ENCODE measurements around the gene STAC.
"Not testable (repeated sequence)": the region's sequence is repeated elsewhere in the genome, so short reads cannot be mapped to it uniquely, and the experiment has no call there.

The STAC gene

DNA sequence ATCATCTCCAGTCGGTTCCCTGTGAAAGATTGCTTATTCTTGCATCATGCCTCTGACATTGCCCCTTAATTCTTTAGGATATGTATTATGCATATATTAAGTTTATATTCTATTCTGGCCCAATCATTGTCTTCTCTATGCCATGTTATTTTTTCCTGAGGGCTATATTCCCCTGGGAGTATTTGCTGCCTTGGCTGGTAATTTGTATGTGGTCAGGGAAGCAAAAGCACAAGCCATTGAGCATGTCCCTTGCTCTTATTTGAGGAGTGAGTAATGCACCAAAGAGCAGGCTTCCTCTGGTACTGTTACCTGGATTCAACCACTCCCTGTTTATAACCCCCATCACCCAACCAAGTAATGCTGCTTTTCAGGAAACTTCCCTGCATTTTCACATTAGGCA lies 36.3 kb downstream of the STAC start:
- no peak for DNase-seq

DNA sequence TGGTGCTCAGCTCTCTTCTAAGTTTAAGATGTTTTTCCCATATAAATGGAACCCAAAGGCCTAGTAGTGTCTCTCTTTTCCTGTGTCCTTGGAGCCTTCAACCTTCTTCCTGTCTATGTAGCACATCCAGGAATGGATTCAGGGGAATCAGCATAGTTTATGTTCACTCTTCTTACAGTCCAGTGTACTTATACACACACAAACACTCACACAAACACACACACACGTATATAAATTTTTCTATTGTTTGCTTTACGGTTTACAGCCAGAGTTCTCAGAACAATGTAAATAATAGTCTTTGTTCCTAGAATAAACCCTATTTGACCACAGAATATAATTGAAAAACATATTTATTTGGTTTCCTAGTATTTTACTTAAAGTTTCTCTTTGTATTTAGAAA lies 36.9 kb downstream of the STAC start:
- no peak for DNase-seq

DNA sequence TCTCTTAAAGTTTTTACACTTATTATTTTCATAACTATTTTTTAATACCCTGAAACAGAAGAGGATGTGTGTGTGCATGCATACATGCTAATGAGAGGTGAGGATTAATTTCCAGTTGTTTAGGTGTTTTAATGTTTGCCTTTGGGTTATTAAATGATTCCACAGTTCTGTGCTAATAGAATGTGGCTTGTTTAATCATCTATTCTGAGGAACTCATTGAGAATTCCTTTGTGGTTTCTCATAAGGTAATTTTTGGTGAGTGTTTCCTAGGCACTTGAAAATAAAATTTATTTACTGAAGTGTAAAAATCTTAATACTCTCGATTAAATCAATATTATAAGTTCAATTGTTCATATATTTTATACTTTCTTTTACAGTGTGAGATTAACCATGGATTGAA lies 38.0 kb downstream of the STAC start:
- DNase-seq = no peak

DNA sequence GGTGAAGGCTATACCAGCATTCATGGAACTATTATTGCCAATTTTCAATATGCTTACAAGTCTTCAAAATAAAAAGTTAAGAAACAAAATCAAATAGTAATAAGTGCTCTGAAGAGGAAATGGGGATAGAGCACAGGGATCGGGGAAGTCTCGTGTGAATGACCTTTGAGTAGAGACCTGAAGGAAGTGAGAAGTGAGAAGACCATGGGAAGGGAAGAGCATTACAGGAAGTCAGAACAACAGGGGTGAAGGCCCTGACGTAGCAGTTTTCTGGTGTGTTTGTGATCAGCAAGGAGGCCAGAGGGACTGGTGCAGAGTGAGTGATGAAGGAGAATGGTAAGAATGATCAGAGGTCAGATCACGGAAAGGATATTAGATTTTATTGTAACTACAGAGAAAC lies 48.1 kb downstream of the STAC start:
- no peak for DNase-seq

DNA sequence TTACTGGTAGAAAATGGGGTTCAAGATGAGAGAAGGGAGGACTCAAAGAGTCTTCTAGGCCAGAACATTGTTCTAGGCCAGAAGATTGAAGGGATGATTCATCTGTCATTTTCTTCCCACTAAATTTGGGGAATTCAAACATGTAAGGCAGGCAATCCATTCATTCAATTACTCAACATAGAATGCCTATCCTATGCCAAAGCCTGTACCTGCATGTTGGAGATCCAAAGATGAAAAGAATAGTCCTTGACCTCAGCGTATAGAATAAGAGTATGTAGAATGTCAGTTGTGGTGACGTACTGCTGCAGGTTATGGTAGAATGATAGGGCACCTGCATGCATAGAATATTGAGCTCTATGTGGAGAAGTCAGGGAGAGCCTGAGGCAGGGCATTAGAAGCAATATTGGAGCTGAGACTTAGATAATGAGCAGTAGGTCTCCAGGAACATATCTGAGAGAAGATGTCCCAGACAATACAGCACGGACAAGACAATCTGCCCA lies 49.7 kb downstream of the STAC start:
- DNase-seq = no peak

DNA sequence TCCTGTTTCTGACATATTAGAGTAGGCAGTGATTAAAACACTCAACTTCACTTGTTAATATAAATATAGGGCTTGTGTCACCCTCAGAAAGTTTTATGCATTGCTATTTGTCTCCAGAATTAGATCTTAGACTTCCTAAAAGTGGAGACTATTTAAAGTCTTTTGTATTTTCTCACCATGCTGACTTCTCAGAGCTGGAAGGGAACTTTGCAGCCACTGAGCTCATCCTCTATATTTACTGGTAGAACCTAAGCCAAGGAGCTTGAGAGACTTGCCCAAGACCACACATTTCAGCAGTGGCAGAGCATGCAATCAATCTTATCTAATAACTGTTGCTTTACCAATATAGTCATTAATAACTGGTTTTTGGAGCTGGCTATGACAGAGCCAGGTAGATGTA lies 53.2 kb downstream of the STAC start:
- no peak for DNase-seq

DNA sequence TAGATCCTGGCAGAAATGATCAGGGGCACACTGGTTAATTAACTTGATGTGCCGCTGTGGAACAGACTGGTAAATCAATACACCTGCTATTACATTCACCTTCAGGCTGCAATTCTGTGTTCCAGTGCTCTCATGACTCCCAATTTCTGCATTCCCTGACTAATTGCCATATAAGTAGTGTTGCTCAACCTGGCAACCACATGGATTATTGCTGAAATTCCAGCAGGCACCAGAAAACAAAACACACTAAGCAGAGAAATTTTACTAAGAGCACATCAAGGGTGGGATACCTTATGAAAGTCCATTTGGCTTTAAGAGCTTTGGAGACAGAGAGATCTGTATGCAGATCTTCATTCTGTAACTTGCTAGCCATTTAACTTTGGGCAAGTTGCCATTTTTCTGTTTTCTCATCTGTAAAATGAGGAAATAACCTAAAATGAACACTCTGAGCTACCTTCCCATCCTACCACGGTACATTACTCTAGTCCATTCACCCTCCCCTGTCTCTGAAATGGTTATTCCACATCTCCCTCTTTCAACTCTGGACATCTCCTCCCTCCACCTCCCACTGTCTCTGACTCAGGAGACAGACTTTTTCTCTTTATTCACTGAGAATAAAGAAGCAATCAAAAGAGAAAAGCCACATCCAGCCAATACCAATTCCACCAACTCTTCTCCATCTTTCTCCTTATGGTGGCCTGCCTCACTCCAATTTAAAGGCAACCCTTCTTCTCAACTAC lies 54.6 kb downstream of the STAC start:
- no peak for DNase-seq

DNA sequence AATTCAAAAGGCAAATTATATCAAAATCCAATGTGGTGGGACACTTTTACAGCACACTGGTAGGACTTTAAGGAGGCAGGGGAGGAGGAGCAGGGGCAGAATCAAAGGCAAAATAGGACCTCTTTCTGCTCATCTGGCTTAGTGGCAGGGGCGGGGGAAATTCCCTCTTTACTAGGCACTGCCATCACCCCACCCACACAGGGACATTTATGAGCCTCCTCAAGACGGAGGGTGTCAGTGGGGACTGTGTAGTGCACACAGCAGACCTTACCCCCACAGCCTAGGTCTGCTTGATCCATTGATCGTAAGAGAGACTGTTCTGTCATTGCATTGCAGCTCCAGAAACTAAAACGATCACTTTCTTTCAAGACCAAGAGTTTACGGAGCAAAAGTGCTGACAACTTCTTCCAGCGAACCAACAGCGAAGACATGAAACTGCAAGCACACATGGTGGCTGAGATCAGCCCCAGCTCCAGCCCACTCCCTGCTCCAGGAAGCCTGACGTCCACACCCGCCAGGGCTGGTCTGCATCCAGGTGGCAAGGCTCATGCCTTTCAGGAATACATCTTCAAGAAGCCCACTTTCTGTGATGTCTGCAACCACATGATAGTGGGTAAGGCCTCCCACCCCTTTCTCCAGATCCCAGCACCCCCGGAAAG lies 62.9 kb downstream of the STAC start:
- no peak for DNase-seq

DNA sequence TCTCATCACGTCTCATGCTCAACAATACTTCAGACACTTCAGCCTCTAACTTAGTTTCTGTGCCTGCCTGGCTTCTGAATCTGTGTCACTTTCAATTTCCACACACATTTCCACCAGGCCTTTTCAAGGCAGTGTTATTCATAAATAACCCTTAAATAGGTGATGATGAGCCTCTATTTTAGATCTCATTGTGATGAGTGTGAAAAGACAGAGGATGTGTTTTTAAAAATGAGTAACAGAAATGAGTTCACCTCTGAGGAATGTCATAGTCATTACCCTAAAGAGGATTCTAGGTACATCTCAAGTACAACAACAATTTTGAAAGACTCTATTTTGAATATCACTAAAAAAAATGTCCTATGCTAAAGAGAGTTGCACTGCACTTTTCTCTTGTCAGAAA lies 64.6 kb downstream of the STAC start:
- no peak for DNase-seq

DNA sequence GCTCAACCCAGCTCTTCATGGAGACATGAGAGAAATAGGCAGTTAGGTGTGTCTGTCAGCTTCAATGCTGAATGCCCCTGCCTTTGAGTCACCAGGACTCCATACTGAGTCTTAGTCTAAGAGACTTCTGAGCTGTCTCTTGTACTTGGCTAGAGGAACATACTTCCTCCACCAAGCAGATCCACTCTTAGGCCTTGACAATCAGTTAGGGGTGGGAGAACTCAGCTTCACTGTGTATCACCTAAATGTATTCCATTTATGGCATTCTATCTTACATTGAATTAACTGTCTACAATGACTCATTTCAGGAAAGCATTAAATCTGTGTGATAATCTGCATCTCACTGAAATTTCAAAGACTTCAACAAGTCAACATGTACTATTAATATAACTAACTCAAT lies 66.0 kb downstream of the STAC start:
- DNase-seq = no peak

DNA sequence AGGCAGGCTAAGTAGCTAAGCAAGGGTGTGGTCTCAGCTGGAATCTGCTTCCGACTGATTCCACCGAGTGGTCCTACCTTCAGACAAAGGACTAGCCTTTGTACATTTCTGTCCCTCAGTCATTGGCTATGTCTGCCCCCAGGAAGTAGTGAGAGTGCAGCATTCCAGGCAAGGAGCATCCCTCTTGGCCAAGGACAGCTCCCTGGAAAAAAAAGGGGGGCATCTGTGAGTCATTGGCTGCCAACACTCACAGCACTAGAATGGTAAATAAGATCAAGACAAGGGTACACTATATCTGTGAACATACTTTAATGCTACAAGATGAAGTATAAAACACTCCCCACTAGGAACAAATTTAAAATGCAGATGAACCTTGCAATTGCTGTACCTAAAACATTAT lies 66.8 kb downstream of the STAC start:
- no peak for DNase-seq

DNA sequence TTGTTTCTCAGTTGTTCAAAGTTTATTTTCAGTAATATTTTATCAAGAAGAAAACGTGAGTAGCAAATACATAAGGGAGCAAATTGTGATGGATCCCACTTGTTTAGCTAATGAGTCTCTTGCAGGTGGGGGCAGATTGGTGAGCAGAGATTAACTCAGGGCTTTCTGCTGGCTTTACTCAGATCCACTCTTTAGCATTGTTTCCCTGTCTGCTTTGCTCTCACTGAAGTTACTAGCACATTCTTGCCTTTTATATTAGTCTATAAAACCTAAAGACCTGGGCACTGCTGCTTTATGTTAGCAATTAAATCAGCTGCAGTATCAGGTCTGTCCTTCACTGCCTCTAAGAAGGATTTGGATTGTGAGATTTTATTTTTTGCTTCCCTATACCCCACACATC lies 71.5 kb downstream of the STAC start:
- DNase-seq = no peak

DNA sequence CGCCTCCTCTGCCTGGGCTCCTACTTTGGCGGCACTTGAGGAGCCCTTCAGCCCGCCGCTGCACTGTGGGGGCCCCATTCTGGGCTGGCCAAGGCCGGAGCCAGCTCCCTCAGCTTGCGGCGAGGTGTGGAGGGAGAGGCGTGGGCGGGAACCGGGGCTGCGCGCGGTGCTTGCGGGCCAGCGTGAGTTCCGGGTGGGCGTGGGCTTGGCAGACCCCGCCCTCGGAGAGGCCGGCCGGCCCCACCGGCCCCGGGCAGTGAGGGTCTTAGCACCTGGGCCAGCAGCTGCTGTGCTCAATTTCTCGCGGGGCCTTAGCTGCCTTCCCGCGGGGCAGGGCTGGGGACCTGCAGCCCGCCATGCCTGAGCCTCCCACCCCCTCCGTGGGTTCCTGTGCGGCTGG lies 72.9 kb downstream of the STAC start:
- not testable (repeated sequence) for DNase-seq

DNA sequence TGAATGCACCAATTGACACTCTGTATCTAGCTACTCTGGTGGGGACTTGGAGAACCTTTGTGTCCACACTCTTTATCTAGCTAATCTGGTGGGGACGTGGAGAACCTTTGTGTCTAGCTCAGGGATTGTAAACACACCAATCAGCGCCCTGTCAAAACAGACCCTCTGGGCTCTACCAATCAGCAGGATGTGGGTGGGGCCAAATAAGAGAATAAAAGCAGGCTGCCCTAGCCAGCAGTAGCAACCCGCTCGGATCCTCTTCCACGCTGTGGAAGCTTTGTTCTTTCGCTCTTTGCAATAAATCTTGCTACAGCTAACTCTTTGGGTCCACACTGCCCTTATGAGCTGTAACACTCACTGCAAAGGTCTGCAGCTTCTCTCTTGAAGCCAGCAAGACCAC lies 73.6 kb downstream of the STAC start:
- DNase-seq = not testable (repeated sequence)

DNA sequence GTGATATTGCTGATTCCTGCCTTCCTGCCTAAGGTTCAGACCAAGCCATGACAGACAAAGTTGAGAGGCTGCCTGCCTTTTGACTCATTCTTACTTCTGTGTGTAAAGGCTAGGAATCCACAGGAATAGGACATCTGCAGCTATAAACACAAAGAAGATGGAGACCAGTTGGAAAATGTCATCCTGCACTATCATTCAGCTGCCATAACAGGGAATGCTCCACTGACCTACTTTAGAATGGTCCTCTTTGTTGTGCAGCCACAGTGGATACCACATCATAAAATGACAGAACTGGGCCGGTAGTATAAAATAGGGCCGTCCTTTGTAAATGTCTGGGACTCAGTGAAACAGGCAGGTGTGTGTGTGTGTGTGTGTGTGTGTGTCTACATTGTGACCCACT lies 75.1 kb downstream of the STAC start:
- no peak for DNase-seq

DNA sequence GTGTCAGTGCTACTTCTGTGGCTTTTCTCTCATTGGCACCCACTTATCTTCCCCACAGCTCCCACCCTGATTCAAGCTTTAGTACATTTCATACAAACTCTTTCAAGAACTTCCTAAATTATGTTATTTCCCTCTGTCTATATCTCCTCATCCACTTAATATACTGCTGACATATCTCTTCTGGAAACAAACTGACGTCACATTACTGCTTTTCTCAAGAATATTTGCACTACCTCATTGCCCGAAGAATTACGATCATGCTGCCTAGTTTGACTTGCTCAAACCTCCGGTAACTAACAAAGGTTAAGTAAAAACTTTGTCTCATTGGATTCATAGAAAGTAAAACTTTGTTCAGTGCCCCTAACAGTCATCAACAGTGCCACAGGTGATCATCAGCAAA lies 76.5 kb downstream of the STAC start:
- no peak for DNase-seq

DNA sequence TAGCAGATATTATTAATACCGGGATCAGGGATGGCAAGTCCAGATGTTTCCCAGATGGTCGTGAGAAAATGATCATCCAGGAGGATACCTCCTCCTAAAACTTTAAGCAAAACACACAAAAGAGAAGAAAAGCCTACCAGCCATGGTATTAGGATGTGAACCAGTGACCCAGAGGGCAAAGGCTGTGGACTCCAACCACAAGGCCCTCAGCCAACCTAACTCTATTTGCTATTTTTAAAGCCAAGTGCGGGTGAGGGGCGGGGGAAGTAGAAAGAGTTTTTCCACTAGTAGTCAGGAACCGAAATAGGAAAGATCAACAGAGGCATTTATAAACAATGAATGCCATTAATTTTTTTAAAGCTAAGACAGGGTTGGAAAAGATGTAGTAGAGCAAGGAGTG lies 77.4 kb downstream of the STAC start:
- DNase-seq = no peak

DNA sequence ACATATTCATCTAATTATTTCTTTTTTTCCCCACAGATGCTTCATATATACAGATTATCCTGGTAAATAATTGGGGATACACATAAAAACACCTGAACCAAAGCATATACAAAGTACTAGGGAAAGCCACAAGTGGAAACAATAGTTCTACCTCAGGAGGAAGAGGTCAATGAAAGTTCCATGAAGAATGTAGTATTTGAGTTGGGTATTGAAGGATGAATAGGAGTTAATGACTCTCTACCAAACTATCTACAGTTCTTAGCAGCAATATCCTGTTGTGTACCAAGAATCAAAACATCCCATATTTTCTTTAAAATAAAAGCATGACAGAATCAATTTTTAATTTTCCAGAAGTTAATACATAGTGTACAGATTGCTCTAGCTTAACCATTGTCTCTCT lies 78.9 kb downstream of the STAC start:
- DNase-seq = no peak

DNA sequence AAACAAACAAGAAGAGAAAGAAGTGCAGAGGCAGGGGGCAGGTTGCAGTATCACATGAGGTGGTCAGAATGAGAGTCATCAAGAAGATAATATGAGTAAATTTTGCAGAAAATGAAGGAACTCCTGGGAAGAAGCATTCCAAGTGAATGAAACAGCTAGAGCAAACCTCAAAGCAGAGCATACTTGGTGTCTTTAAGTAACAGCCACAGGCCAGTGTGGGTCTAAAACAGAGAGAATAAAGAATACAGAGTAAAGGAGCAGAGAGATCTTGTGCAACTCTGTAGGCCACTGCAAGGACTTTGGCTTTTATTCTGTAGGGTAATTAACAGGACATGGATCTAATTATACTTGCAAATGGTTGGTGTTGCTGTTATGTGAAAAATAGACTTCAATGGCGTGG lies 81.3 kb downstream of the STAC start:
- no peak for DNase-seq

DNA sequence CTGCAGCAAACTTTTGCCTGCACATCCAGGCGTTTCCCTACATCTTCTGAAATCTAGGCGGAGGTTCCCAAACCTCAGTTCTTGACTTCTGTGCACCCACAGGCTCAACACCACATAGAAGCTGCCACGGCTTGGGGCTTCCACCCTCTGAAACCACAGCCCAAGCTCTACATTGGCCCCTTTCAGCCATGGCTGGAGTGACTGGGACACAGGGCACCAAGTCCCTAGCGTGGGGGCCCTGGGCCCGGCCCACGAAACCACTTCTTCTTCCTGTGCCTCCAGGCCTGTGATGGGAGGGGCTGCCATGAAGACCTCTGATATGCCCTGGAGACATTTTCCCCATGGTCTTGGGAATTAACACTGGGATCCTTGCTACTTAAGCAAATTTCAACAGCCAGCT lies 91.7 kb downstream of the STAC start:
- not testable (repeated sequence) for DNase-seq

DNA sequence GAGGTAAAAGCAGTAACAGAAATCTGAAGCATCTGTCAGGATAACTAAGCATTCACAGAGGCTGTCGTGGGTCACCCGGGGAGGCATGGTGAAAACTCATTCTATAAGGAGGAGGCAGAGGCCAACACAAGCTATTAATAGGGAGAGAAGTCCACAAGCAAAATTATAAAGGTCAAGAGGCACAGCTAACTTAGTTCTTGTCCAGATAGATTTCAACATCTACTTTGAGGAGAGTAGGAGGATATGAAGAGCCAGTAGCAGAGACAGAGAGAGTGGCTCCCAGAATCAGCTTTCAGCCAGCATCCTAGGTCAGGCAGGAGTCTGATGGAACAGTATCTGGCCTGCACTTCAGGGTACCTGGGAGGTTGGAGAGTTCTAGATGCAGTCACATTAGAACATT lies 95.3 kb downstream of the STAC start:
- no peak for DNase-seq

DNA sequence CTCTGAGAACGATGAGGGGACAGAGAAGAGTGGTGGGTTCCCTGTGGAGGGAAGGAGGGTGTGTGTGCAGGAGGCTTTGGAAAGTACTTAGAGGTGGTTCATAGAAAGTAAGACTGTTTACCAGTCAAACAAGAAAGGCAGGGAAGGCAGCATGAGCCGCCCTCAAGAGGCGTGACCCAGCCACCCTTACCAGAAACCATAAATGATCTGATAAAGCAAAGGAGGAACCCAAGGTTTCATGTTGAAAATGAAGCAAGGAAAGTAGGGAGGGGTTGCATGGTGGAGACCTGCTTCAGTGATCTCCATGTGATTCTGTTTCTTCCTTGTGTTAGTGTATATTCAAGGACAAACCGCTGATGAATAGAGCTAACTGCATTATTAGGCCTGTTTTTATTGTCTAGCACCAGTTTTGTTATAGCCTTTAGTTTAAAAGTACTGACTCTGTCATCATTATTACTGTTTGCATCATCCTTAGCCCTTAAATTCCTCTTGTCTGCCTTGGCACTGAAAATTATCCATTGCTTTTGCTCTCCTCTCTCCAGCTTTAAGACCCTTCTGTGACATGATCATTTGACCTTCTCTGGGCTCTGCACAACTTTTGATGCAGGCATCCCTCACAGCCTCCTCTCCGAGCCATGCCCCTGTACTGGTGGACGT lies 96.1 kb downstream of the STAC start:
- DNase-seq = peak; percentile 8

DNA sequence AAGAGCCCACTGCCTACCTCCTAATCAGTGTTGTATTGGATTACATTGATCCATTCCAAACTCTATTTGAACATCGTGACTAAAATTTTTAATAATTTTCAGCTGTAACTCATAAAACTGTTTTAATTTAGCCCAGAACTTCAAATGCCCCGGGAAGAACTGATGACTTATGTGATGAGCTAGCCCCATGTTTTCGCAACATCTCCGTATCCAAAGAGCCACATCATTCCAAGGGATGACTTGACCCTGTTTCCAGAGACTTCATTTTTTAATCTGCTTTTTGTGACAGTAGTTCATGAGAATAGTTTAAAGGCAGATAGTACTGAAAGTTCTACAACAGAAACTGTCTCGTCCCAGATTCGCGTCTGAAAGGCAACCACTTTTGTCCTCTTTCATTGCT lies 97.4 kb downstream of the STAC start:
- no peak for DNase-seq

DNA sequence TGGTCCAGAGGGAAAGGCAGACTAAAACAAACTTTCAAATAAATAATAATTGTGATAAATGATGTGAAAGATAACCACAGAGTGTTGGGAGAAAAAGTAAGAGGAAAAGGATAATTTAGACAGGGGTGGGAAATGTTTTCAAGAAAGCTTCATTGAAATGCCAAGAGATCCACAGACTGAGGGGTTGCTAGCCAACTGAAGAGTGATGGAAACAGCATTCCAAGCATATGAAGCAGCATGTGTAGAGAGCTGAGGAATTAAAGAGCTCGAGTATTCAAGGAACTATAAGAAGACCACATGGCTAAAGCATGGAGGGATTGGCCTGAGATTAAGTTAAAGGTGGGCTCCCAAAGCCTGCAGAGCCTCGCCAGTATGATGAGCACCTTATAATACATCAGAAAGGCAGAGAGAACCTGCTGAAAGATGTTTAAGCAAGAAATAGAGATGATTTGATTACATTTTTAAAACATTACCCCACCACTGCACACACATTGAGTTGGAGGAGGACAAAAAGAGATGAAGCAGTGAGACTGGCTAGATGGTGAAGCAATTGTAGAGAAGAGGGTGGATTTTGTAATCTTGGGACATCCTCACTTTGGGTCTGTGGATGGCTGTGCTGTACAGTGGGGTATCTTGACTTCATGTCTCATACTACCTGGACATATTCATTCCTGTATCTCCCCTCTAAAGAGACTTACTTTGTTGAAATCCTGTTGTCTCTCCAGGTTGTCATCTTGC lies 100.8 kb downstream of the STAC start:
- DNase-seq = no peak

Measured in hematopoietic multipotent progenitor cell treated with erythropoietin and hydrocortisone succinate and interleukin-3 and kit ligand, for 8 days (in vitro differentiated cells).